ENCODE measurements around the gene TMED1. TPM values are rescaled to one million over a fixed set of nuclear protein-coding genes. Genes with fewer than 3 reads are reported as not detected.

Gene TMED1
- total and polyA plus RNA-seq, 2 donors (not counting 3 experiments of a cell fraction or from before 2014, with no cell fraction given) = 31.2 to 60.4 TPM

- no peaks in the 10 kb centered on the region for H4K20me1 ChIP-seq (replicated peaks; ENCODE audit: control insufficient read depth, extremely low read depth, insufficient read depth, low read length)
- peaks cover 14% of the 10 kb centered on the region for H3K4me1 ChIP-seq (ENCODE audit: control insufficient read depth, extremely low read depth, insufficient read depth, low read length)
- no peak overlapping the region for H3K27ac ChIP-seq (ENCODE audit: insufficient read depth, low read depth, low read length)
- no peak for FAIRE-seq
- peaks cover 21% of the 10 kb centered on the region for H3K79me2 ChIP-seq (ENCODE audit: control insufficient read depth, insufficient read depth, low read length)
- H3K27me3 ChIP-seq (ENCODE audit: control insufficient read depth in 2 of 2, insufficient read depth in 2 of 2, low read length in 2 of 2) = no peaks in the 10 kb centered on the region
- H3K36me3 ChIP-seq (ENCODE audit: control insufficient read depth in 2 of 2, extremely low read depth in 1 of 2, insufficient read depth in 2 of 2, low read length in 2 of 2) = no peaks in the 10 kb centered on the region
- intact Hi-C loops (cut with micrococcal nuclease) = no loop called here
- TF ChIP-seq EZH2 (IDR thresholded peaks at IDR 0.05; ENCODE audit: borderline replicate concordance, low read depth, low read length, severe bottlenecking) = no peak
- TF ChIP-seq MAX (IDR thresholded peaks at IDR 0.05; ENCODE audit: insufficient read depth, insufficient read length) = no peak
- TF ChIP-seq FOS (IDR thresholded peaks at IDR 0.05; ENCODE audit: borderline replicate concordance, insufficient read depth, low read length) = no peak
- TF ChIP-seq MYC (IDR thresholded peaks at IDR 0.05; ENCODE audit: low read depth, low read length) = no peak
- no peak for TF ChIP-seq POLR2AphosphoS5 (IDR thresholded peaks at IDR 0.05; ENCODE audit: insufficient read depth, low read depth, low read length)
- TF ChIP-seq POLR2A (IDR thresholded peaks at IDR 0.05; ENCODE audit: low read depth, low read length) = no peak
- TF ChIP-seq CTCF (IDR thresholded peaks at IDR 0.05; ENCODE audit: extremely low read depth in 1 of 2, insufficient read depth in 1 of 2, low read depth in 1 of 2, low read length in 2 of 2) = no peak
- TF ChIP-seq GATA2 (IDR thresholded peaks at IDR 0.05; ENCODE audit: insufficient read depth, insufficient read length, low read depth, low read length) = no peak
- no peak for TF ChIP-seq JUN (IDR thresholded peaks at IDR 0.05; ENCODE audit: borderline replicate concordance, insufficient read depth, insufficient read length, low read depth)
- no TSS peak for BruUV-seq (replicated peaks)
- H3K4me2 ChIP-seq (ENCODE audit: insufficient read depth, low read length) = no peak overlapping the region
- no peak overlapping the region for H3K4me3 ChIP-seq (replicated peaks in 1 of 3; ENCODE audit: insufficient read depth in 1 of 3, low read depth in 1 of 3, low read length in 3 of 3)
- no peak overlapping the region for H3K9ac ChIP-seq (replicated peaks; ENCODE audit: extremely low read depth, insufficient read depth, low read length)
- ChIA-PET CTCF (interaction anchor here (1.0 kb wide), 1 partner anchor 11 kb away, joined by 14 read pairs; no protein-coding TSS in a partner anchor), POLR2A (no interaction called here)
- H3K9me1 ChIP-seq (replicated peaks; ENCODE audit: control insufficient read depth, extremely low read depth, insufficient read depth, low read length) = no peaks in the 10 kb centered on the region
- H3K9me3 ChIP-seq (replicated peaks; ENCODE audit: control insufficient read depth, insufficient read depth, low read length) = no peaks in the 10 kb centered on the region
- no peak overlapping the region for H2AFZ ChIP-seq (ENCODE audit: low read depth, low read length)
- dilution Hi-C loops (cut with MboI; ENCODE audit: extremely low pct_ligation_motif_present, low sequenced_read_pairs) = no loop called here
- no peak for DNase-seq (ENCODE audit: low read depth, low spot score)
Observed at GRCh38 chr19:10868872-10869547, 33.0 kb upstream of the TMED1 start.

All from endothelial cell of umbilical vein (primary cell).